Astrocyte (in vitro differentiated cells and primary cell): Measurements from ENCODE around the gene CTIF.

Experiments used
- EZH2 ChIP-seq: IDR thresholded peaks from 2 replicates; pipeline ENCODE4 v1.6.1; 2012; ENCODE audit warnings: mild to moderate bottlenecking, low read length, inconsistent platforms; ENCODE audit not compliant: insufficient read depth
- TF ChIP-seq, protein P1 (sequence below): IDR thresholded peaks from 2 replicates; pipeline ENCODE4 v1.5.1; 2011; ENCODE audit warnings: low read depth, mild to moderate bottlenecking, inconsistent platforms, low read length, moderate library complexity; ENCODE audit not compliant: insufficient read depth

DNA sequence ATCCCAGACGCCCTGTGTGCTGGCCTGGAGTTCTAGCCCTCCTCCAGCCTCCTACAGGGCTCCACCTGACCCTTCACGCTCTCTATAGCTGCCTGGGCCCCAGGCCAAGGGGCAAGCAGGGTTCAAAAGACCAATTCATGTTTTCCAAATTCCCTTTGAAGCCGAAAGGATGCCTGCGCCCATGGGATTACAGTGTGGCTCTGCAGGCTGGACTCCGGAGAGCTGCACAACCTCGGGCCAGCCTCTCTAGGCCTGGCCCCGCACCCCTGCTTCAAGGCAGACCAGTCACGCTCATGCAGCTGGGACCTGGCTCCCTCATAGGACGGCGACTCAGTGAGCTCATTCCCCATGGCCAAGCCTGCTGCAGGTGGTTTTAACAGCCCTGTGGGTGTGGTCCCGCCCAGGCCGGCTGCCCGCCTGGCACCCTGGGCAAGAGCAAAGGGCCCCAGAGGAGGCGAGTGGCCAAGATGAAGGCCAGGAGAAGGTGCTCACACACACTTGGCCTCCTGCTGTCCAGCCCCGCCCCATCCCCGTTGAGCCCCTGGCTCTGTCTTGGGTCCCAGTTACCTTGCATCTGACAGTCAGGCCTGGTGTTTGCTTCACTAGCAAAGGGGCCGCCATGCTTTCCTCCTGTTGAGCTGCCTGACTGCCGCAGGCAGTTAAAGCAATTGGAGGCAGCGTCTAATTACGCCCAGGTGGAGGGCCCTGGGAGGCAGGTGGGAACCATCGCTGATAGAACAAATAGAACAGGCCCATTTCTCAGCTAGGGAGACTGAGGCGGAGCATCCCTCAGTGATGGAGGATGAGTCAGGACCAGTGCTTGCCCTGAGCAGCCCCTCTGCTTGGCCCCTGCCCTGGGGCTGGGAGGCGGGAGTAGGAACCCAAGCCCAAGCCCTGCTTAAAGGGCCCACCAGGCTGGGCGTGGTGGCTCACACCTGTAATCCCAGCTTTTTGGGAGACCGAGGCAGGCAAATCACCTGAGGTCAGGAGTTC is 355.1 kb downstream of the CTIF start:
- TF ChIP-seq, protein P1, sequence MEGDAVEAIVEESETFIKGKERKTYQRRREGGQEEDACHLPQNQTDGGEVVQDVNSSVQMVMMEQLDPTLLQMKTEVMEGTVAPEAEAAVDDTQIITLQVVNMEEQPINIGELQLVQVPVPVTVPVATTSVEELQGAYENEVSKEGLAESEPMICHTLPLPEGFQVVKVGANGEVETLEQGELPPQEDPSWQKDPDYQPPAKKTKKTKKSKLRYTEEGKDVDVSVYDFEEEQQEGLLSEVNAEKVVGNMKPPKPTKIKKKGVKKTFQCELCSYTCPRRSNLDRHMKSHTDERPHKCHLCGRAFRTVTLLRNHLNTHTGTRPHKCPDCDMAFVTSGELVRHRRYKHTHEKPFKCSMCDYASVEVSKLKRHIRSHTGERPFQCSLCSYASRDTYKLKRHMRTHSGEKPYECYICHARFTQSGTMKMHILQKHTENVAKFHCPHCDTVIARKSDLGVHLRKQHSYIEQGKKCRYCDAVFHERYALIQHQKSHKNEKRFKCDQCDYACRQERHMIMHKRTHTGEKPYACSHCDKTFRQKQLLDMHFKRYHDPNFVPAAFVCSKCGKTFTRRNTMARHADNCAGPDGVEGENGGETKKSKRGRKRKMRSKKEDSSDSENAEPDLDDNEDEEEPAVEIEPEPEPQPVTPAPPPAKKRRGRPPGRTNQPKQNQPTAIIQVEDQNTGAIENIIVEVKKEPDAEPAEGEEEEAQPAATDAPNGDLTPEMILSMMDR, result no peak
- no peak for TF ChIP-seq EZH2
